ENCODE measurements around the gene SRGAP2C.
"Not testable (repeated sequence)": the region's sequence is repeated elsewhere in the genome, so short reads cannot be mapped to it uniquely, and the experiment has no call there.

DNA sequence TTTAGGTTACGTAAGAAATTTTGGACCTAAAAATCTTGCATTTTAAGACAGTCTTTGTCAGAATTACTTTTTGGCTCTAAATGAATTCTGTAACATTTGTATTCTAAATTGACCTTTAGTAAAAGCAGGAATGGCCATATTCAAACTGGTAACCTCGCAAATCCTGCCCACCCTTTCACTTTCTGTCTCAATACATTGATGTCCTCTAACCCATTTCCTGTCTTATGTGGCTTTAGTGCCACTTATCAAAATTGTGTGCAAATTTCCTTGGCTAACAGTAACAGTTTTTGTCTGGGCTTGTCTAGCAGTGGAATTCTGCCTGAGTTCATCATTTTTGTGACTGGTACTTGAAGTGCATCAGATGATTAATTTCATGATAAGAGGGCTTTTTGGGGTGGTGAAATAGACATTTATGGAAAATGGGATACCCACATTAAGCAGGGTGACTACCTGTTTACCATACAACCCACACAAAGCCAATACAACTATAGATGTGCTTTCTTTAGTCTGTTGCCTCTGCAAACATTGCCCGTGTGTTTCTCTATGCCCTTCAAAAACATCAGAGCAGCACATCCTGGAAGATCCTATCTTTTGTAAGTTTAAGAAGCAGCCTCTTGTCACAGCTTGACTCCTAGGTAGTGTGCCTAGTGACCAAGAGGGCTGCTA, 205.3 kb downstream of the SRGAP2C start:
- not testable (repeated sequence) for TF ChIP-seq JUND (IDR thresholded peaks at IDR 0.05); SP1 (IDR thresholded peaks at IDR 0.05); TAF1 (conservative IDR thresholded peaks at IDR 0.05); EGR1 (IDR thresholded peaks at IDR 0.05; ENCODE audit: low read depth in 2 of 2); GABPA (IDR thresholded peaks at IDR 0.05 in 1 of 2, conservative IDR thresholded peaks at IDR 0.05 in 1 of 2)
- TF ChIP-seq, protein P1, sequence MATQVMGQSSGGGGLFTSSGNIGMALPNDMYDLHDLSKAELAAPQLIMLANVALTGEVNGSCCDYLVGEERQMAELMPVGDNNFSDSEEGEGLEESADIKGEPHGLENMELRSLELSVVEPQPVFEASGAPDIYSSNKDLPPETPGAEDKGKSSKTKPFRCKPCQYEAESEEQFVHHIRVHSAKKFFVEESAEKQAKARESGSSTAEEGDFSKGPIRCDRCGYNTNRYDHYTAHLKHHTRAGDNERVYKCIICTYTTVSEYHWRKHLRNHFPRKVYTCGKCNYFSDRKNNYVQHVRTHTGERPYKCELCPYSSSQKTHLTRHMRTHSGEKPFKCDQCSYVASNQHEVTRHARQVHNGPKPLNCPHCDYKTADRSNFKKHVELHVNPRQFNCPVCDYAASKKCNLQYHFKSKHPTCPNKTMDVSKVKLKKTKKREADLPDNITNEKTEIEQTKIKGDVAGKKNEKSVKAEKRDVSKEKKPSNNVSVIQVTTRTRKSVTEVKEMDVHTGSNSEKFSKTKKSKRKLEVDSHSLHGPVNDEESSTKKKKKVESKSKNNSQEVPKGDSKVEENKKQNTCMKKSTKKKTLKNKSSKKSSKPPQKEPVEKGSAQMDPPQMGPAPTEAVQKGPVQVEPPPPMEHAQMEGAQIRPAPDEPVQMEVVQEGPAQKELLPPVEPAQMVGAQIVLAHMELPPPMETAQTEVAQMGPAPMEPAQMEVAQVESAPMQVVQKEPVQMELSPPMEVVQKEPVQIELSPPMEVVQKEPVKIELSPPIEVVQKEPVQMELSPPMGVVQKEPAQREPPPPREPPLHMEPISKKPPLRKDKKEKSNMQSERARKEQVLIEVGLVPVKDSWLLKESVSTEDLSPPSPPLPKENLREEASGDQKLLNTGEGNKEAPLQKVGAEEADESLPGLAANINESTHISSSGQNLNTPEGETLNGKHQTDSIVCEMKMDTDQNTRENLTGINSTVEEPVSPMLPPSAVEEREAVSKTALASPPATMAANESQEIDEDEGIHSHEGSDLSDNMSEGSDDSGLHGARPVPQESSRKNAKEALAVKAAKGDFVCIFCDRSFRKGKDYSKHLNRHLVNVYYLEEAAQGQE (IDR thresholded peaks at IDR 0.05): not testable (repeated sequence)
- TF ChIP-seq, protein P2, sequence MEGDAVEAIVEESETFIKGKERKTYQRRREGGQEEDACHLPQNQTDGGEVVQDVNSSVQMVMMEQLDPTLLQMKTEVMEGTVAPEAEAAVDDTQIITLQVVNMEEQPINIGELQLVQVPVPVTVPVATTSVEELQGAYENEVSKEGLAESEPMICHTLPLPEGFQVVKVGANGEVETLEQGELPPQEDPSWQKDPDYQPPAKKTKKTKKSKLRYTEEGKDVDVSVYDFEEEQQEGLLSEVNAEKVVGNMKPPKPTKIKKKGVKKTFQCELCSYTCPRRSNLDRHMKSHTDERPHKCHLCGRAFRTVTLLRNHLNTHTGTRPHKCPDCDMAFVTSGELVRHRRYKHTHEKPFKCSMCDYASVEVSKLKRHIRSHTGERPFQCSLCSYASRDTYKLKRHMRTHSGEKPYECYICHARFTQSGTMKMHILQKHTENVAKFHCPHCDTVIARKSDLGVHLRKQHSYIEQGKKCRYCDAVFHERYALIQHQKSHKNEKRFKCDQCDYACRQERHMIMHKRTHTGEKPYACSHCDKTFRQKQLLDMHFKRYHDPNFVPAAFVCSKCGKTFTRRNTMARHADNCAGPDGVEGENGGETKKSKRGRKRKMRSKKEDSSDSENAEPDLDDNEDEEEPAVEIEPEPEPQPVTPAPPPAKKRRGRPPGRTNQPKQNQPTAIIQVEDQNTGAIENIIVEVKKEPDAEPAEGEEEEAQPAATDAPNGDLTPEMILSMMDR (IDR thresholded peaks at IDR 0.05; ENCODE audit: low read depth, low read length, missing input control): not testable (repeated sequence)
